ENCODE measurements around the gene SATB2. TPM values are rescaled to one million over a fixed set of nuclear protein-coding genes. Genes with fewer than 3 reads are reported as not detected.
A peak's percentile ranks its signal among the peaks of the same experiment; 100 is the strongest.

Gene SATB2
- total RNA-seq, 1 experiment from 2014 or later = 3.0 TPM

DNA sequence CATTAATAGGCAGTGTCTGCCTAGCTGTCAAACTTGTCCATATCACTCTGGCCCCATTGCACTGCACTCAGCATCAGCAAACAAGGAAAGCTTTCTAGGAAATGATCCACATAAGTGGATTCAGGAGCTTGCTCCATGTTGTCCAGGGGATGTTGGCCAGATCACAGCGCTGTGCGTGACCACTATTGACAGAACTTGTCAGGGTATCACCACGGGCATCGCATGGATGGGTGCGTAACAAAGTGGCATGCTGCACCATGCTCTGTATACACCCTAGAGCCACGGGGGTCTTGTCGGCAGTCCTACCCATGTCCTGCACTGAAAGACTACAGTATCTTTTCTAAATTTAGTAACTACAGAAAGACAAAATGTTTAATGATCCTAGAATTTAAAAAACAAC is 15.6 kb downstream of the SATB2 start:
- Histone ChIP-seq H3K4me1 (ENCODE audit: insufficient read depth, low read length) (peaks cover 13% of the 10 kb centered on the region; the same call in 1 of the 2 replicates), H3K9ac (ENCODE audit: low read length) (no peak overlapping the region), H3K79me2 (ENCODE audit: low read length) (no peaks in the 10 kb centered on the region), H3K4me2 (ENCODE audit: low read length) (no peak overlapping the region), H3K4me3 (ENCODE audit: low read length) (no peak overlapping the region), H4K20me1 (ENCODE audit: low read length) (no peaks in the 10 kb centered on the region), H3F3A (ENCODE audit: low read length, unreplicated experiment) (no peaks in the 10 kb centered on the region), H2AFZ (ENCODE audit: low read length) (no peak overlapping the region), H3K27ac (ENCODE audit: low read length) (no peak overlapping the region), H3K9me2 (replicated peaks; ENCODE audit: low read length) (no peaks in the 10 kb centered on the region), H3K9me3 (ENCODE audit: low read length) (no peaks in the 10 kb centered on the region), H3K36me3 (ENCODE audit: low read depth, low read length) (no peaks in the 10 kb centered on the region), H3K27me3 (ENCODE audit: low read length) (no peaks in the 10 kb centered on the region)
- no TSS peak for BruUV-seq (replicated peaks)
- DNase-seq = no peak
- POLR2A ChIA-PET (ENCODE audit: unreplicated experiment) = no interaction called here
- intact Hi-C loops (cut with micrococcal nuclease) = no loop called here
- no peak for TF ChIP-seq EZH2 (IDR thresholded peaks at IDR 0.05; ENCODE audit: low read length, unreplicated experiment)
- TF ChIP-seq, protein P1, sequence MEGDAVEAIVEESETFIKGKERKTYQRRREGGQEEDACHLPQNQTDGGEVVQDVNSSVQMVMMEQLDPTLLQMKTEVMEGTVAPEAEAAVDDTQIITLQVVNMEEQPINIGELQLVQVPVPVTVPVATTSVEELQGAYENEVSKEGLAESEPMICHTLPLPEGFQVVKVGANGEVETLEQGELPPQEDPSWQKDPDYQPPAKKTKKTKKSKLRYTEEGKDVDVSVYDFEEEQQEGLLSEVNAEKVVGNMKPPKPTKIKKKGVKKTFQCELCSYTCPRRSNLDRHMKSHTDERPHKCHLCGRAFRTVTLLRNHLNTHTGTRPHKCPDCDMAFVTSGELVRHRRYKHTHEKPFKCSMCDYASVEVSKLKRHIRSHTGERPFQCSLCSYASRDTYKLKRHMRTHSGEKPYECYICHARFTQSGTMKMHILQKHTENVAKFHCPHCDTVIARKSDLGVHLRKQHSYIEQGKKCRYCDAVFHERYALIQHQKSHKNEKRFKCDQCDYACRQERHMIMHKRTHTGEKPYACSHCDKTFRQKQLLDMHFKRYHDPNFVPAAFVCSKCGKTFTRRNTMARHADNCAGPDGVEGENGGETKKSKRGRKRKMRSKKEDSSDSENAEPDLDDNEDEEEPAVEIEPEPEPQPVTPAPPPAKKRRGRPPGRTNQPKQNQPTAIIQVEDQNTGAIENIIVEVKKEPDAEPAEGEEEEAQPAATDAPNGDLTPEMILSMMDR (conservative IDR thresholded peaks at IDR 0.05; ENCODE audit: low read depth, low read length) = no peak
- TF ChIP-seq EZH2phosphoT487 (IDR thresholded peaks at IDR 0.05; ENCODE audit: borderline replicate concordance, low read length) = no peak
- CTCF ChIA-PET = no interaction called here
- ATAC-seq = no peak; the same call in 1 of the 2 replicates

DNA sequence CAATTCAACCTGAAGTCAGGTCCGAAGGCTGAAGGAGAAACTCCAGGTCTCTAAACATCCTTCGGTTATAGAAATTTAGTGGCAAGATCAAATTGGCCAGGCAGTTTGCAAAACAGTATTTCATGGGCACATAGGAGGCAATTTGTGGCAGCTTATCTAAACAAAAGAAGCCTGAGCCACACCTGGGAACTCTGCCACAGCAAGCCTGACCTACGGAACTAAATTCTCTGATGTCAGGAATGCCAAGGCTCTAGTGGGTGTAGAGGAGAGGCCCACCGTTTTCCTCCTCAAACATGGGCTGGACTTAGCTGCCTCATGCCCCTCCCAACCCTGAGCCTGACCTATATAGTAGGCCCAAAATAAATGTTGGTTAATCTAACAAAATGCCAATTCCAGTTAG is 16.0 kb downstream of the SATB2 start:
- H3K27me3 ChIP-seq (ENCODE audit: low read length) = no peaks in the 10 kb centered on the region
- no TSS peak for BruUV-seq (replicated peaks)
- ChIA-PET CTCF (no interaction called here), POLR2A (ENCODE audit: unreplicated experiment) (no interaction called here)
- H3K36me3 ChIP-seq (ENCODE audit: low read depth, low read length) = no peaks in the 10 kb centered on the region
- no peaks in the 10 kb centered on the region for H3K9me2 ChIP-seq (replicated peaks; ENCODE audit: low read length)
- DNase-seq (peak; percentile 36), ATAC-seq (peak; percentile 81)
- H4K20me1 ChIP-seq (ENCODE audit: low read length) = no peaks in the 10 kb centered on the region
- no peak overlapping the region for H3K27ac ChIP-seq (ENCODE audit: low read length)
- no peaks in the 10 kb centered on the region for H3F3A ChIP-seq (ENCODE audit: low read length, unreplicated experiment)
- H3K4me2 ChIP-seq (ENCODE audit: low read length) = no peak overlapping the region
- TF ChIP-seq EZH2 (IDR thresholded peaks at IDR 0.05; ENCODE audit: low read length, unreplicated experiment) (no peak), EZH2phosphoT487 (IDR thresholded peaks at IDR 0.05; ENCODE audit: borderline replicate concordance, low read length) (no peak)
- TF ChIP-seq, protein P1 (conservative IDR thresholded peaks at IDR 0.05; ENCODE audit: low read depth, low read length) = no peak
- H3K4me3 ChIP-seq (ENCODE audit: low read length) = no peak overlapping the region
- no peak overlapping the region for H2AFZ ChIP-seq (ENCODE audit: low read length)
- intact Hi-C loops (cut with micrococcal nuclease) = no loop called here
- H3K4me1 ChIP-seq (ENCODE audit: insufficient read depth, low read length) = peaks cover 13% of the 10 kb centered on the region; the same call in 1 of the 2 replicates
- no peaks in the 10 kb centered on the region for H3K9me3 ChIP-seq (ENCODE audit: low read length)
- H3K79me2 ChIP-seq (ENCODE audit: low read length) = no peaks in the 10 kb centered on the region
- no peak overlapping the region for H3K9ac ChIP-seq (ENCODE audit: low read length)

DNA sequence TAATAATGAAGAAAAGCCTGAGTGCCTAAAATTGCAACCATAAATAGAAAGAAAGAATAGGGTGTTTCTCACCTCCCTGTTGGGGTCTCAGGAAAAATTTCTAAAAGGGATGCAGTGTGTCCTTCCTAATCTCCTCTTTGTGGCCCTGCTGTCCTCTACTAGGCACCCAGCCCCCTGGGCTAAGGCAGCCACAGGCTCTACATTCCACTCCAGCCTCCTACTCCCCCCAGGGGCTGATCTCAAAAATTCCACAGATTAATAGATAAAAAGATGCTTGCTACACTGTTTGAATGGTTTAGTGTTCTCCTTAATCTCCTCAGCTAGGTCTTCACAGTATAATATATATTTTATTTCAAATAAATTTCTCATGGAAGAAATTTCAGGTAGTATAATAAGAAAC is 17.6 kb downstream of the SATB2 start:
- POLR2A ChIA-PET (ENCODE audit: unreplicated experiment) = no interaction called here
- Histone ChIP-seq H3K4me1 (ENCODE audit: insufficient read depth, low read length) (peaks cover 13% of the 10 kb centered on the region; the same call in 1 of the 2 replicates), H3K9ac (ENCODE audit: low read length) (no peak overlapping the region), H3K9me3 (ENCODE audit: low read length) (no peaks in the 10 kb centered on the region), H3K79me2 (ENCODE audit: low read length) (no peaks in the 10 kb centered on the region), H3F3A (ENCODE audit: low read length, unreplicated experiment) (no peaks in the 10 kb centered on the region), H4K20me1 (ENCODE audit: low read length) (no peaks in the 10 kb centered on the region), H3K4me3 (ENCODE audit: low read length) (no peak overlapping the region), H3K36me3 (ENCODE audit: low read depth, low read length) (no peaks in the 10 kb centered on the region), H3K4me2 (ENCODE audit: low read length) (no peak overlapping the region), H3K27me3 (ENCODE audit: low read length) (no peaks in the 10 kb centered on the region), H3K9me2 (replicated peaks; ENCODE audit: low read length) (no peaks in the 10 kb centered on the region), H3K27ac (ENCODE audit: low read length) (no peak overlapping the region), H2AFZ (ENCODE audit: low read length) (no peak overlapping the region)
- DNase-seq = no peak
- intact Hi-C loops (cut with micrococcal nuclease) = no loop called here
- CTCF ChIA-PET = no interaction called here
- BruUV-seq (replicated peaks) = no TSS peak
- TF ChIP-seq EZH2phosphoT487 (IDR thresholded peaks at IDR 0.05; ENCODE audit: borderline replicate concordance, low read length) (no peak), EZH2 (IDR thresholded peaks at IDR 0.05; ENCODE audit: low read length, unreplicated experiment) (no peak)
- TF ChIP-seq, protein P1 (conservative IDR thresholded peaks at IDR 0.05; ENCODE audit: low read depth, low read length) = no peak
- ATAC-seq = no peak
